GM19351 (cell line): ENCODE measurements around the gene RCAN1.
"Not testable (repeated sequence)": the region's sequence is repeated elsewhere in the genome, so short reads cannot be mapped to it uniquely, and the experiment has no call there.

ENCODE experiments used
- ATAC-seq: cut with Tn5 transposase; IDR thresholded peaks from one replicate; pipeline ENCODE4 v1.9.1; 2021; ENCODE audit warnings: mild to moderate bottlenecking, moderate library complexity; ENCODE audit not compliant: unreplicated experiment

The RCAN1 gene

GRCh38 chr21:34467333-34467732, 147.6 kb downstream of the RCAN1 start:
- ATAC-seq = not testable (repeated sequence)
